Measurements from ENCODE around the gene CLPTM1L.

The CLPTM1L gene

DNA sequence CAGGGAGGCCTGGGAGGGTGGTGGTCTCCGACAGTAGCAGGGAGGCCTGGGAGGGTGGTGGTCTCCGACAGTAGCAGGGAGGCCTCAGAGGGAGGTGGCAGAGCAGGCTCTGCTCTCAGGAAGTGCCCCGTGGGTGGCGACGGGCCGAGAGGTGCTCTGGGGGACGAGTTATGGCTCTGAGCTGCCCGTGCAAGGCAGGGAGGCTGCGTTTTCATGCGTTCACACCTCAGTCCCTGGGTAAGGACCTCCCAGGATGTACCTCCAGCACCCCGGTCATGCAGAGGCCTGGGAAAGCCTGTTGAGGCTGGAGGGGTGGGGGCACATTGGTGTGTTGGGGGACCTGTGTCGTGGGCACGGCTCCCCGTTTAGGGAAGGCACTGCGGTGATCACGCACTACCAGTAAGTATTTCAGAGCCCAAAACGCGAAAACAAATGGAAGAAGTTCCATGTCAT, 37.4 kb upstream of the CLPTM1L start:
- no peak overlapping the region for H2BK12ac ChIP-seq (ENCODE audit: low read length in 2 of 2)
- no peak overlapping the region for H3K27ac ChIP-seq (ENCODE audit: low read length, poor library complexity, severe bottlenecking)
- peaks cover 64 to 78% of the 10 kb centered on the region in 2 experiments for H3K27me3 ChIP-seq (ENCODE audit: control insufficient read depth in 1 of 2, insufficient read depth in 1 of 2, low read length in 2 of 2)
- no peak overlapping the region for H3K18ac ChIP-seq (ENCODE audit: low read depth in 1 of 2, low read length in 2 of 2)
- H2BK5ac ChIP-seq (ENCODE audit: low read depth, low read length, poor library complexity, severe bottlenecking): no peak overlapping the region
- H3K23ac ChIP-seq (ENCODE audit: low read length in 2 of 2): no peak overlapping the region
- H2AFZ ChIP-seq (ENCODE audit: low read depth, low read length): no peak overlapping the region
- WGBS: 87% methylated on average over 18 of the region's 18 CpGs
- H3K79me1 ChIP-seq (replicated peaks; ENCODE audit: low read length, poor library complexity, severe bottlenecking): no peaks in the 10 kb centered on the region
- no peak overlapping the region for H3K4me2 ChIP-seq (ENCODE audit: low read length, poor library complexity, severe bottlenecking)
- no peak for DNase-seq
- no peak overlapping the region for H2BK15ac ChIP-seq (ENCODE audit: low read depth, poor library complexity, severe bottlenecking)
- no peak overlapping the region for H4K91ac ChIP-seq (ENCODE audit: low read length)
- H2BK120ac ChIP-seq (ENCODE audit: low read depth, low read length): no peak overlapping the region
- H3K9ac ChIP-seq (ENCODE audit: low read length): no peak overlapping the region
- peaks cover 20% of the 10 kb centered on the region for H3K4me1 ChIP-seq (ENCODE audit: control insufficient read depth, insufficient read depth, low read depth, low read length)
- H4K8ac ChIP-seq (ENCODE audit: low read length): no peak overlapping the region
- no peak overlapping the region for H3K4ac ChIP-seq (ENCODE audit: low read depth in 1 of 2, low read length in 2 of 2)
- H2AK5ac ChIP-seq (ENCODE audit: low read length, severe bottlenecking): no peak overlapping the region
- peaks cover 4% of the 10 kb centered on the region for H3K9me3 ChIP-seq (ENCODE audit: control insufficient read depth, low read length)
- H3K36me3 ChIP-seq (ENCODE audit: control insufficient read depth in 1 of 2, insufficient read depth in 2 of 2, low read depth in 1 of 2, low read length in 2 of 2): no peaks in the 10 kb centered on the region
- no peak overlapping the region for H3K4me3 ChIP-seq (ENCODE audit: insufficient read depth in 1 of 2, low read depth in 1 of 2, low read length in 2 of 2)
- no peak overlapping the region for H3K14ac ChIP-seq (ENCODE audit: low read length in 2 of 2)

DNA sequence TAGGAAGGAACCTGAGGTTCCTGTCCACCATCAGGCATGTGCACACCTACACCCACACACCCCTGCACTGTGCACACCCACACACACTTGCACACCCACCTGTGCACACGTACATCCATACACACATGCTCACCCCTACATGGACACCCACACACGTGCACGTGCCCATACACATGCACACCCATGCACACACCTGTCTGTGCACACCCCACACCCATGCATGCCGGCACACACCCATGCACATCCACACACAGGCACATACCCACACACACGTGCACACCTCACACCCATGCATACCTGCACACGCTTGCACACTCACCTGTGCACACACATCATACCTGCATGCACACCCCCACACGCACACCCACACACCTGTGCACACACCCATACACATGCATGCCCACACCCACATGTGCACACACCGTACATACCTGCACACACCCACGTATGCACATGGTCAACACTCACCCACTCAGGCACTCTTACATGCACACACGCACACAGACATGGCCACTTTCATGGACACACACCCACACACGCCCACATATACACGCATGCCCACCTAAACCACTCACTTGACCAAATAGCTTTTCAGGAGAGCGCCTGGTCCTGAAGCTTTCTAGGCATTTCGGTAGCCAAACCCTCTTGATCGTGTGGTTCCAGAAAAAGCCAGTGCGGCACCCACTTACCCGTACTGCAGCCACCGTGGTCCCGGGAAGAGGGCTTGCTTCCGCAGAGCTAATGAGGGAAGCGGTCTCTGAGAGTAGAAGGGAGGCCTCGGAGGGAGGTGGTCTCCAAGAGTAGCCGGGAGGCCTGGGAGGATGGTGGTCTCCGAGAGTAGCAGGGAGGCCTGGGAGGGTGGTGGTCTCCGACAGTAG, 36.7 kb upstream of the CLPTM1L start:
- Histone ChIP-seq H3K23ac (ENCODE audit: low read length in 2 of 2) (no peak overlapping the region), H3K27me3 (ENCODE audit: control insufficient read depth in 1 of 2, insufficient read depth in 1 of 2, low read length in 2 of 2) (peaks cover 57 to 78% of the 10 kb centered on the region in 2 experiments), H3K79me1 (replicated peaks; ENCODE audit: low read length, poor library complexity, severe bottlenecking) (no peaks in the 10 kb centered on the region), H3K9ac (ENCODE audit: low read length) (no peak overlapping the region), H4K8ac (ENCODE audit: low read length) (peak overlapping the region; percentile 61), H3K14ac (ENCODE audit: low read length in 2 of 2) (peak overlapping the region in 1 of 2 experiments; percentile 23), H2BK15ac (ENCODE audit: low read depth, poor library complexity, severe bottlenecking) (no peak overlapping the region), H2AFZ (ENCODE audit: low read depth, low read length) (no peak overlapping the region), H3K27ac (ENCODE audit: low read length, poor library complexity, severe bottlenecking) (no peak overlapping the region), H3K4me1 (ENCODE audit: control insufficient read depth, insufficient read depth, low read depth, low read length) (peaks cover 18% of the 10 kb centered on the region), H3K4me2 (ENCODE audit: low read length, poor library complexity, severe bottlenecking) (no peak overlapping the region), H3K18ac (ENCODE audit: low read depth in 1 of 2, low read length in 2 of 2) (peak overlapping the region in 1 of 2 experiments; percentile 11), H2BK120ac (ENCODE audit: low read depth, low read length) (no peak overlapping the region), H2BK12ac (ENCODE audit: low read length in 2 of 2) (no peak overlapping the region), H3K4ac (ENCODE audit: low read depth in 1 of 2, low read length in 2 of 2) (no peak overlapping the region), H3K36me3 (ENCODE audit: control insufficient read depth in 1 of 2, insufficient read depth in 2 of 2, low read depth in 1 of 2, low read length in 2 of 2) (no peaks in the 10 kb centered on the region), H3K4me3 (ENCODE audit: insufficient read depth in 1 of 2, low read depth in 1 of 2, low read length in 2 of 2) (no peak overlapping the region), H2BK5ac (ENCODE audit: low read depth, low read length, poor library complexity, severe bottlenecking) (no peak overlapping the region), H4K91ac (ENCODE audit: low read length) (peak overlapping the region; percentile 14), H2AK5ac (ENCODE audit: low read length, severe bottlenecking) (no peak overlapping the region), H3K9me3 (ENCODE audit: control insufficient read depth, low read length) (peaks cover 4% of the 10 kb centered on the region)
- DNase-seq: no peak
- 87% methylated on average over 25 of the region's 25 CpGs for WGBS

DNA sequence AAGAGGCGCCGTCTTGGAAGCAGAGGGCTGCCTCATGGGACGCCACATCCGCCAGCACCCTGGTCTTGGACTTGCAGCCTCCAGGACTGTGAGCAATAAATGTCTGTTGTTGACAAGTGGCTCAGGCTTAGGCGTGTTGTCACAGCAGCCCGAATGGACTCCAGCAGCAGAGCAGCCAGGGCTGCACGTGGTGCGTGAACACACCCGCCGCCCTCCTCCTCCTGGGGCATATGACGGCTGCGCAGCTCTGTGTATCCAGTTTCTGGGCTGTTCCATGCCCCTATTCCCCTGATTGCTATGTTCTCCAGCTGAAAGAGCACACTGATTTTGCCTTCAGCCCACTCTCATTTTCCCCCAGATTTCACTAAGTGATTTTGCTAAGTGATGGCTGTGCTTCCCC, 36.0 kb upstream of the CLPTM1L start:
- no peak overlapping the region for H2BK120ac ChIP-seq (ENCODE audit: low read depth, low read length)
- H2AK5ac ChIP-seq (ENCODE audit: low read length, severe bottlenecking): no peak overlapping the region
- H3K18ac ChIP-seq (ENCODE audit: low read depth in 1 of 2, low read length in 2 of 2): no peak overlapping the region
- H3K4ac ChIP-seq (ENCODE audit: low read depth in 1 of 2, low read length in 2 of 2): no peak overlapping the region
- H2BK15ac ChIP-seq (ENCODE audit: low read depth, poor library complexity, severe bottlenecking): no peak overlapping the region
- peaks cover 4% of the 10 kb centered on the region for H3K9me3 ChIP-seq (ENCODE audit: control insufficient read depth, low read length)
- peak overlapping the region in 1 of 2 experiments; percentile 59 for H3K4me3 ChIP-seq (ENCODE audit: insufficient read depth in 1 of 2, low read depth in 1 of 2, low read length in 2 of 2)
- H3K23ac ChIP-seq (ENCODE audit: low read length in 2 of 2): no peak overlapping the region
- H3K14ac ChIP-seq (ENCODE audit: low read length in 2 of 2): no peak overlapping the region
- no peak overlapping the region for H4K91ac ChIP-seq (ENCODE audit: low read length)
- no peak overlapping the region for H3K9ac ChIP-seq (ENCODE audit: low read length)
- peaks cover 12% of the 10 kb centered on the region for H3K4me1 ChIP-seq (ENCODE audit: control insufficient read depth, insufficient read depth, low read depth, low read length)
- H3K27ac ChIP-seq (ENCODE audit: low read length, poor library complexity, severe bottlenecking): no peak overlapping the region
- no peak overlapping the region for H4K8ac ChIP-seq (ENCODE audit: low read length)
- WGBS: 83% methylated on average over 12 of the region's 12 CpGs
- H2AFZ ChIP-seq (ENCODE audit: low read depth, low read length): no peak overlapping the region
- no peaks in the 10 kb centered on the region for H3K36me3 ChIP-seq (ENCODE audit: control insufficient read depth in 1 of 2, insufficient read depth in 2 of 2, low read depth in 1 of 2, low read length in 2 of 2)
- peak; percentile 0 for DNase-seq
- no peaks in the 10 kb centered on the region for H3K79me1 ChIP-seq (replicated peaks; ENCODE audit: low read length, poor library complexity, severe bottlenecking)
- H3K27me3 ChIP-seq (ENCODE audit: control insufficient read depth in 1 of 2, insufficient read depth in 1 of 2, low read length in 2 of 2): peaks cover 55 to 78% of the 10 kb centered on the region in 2 experiments
- no peak overlapping the region for H2BK5ac ChIP-seq (ENCODE audit: low read depth, low read length, poor library complexity, severe bottlenecking)
- H3K4me2 ChIP-seq (ENCODE audit: low read length, poor library complexity, severe bottlenecking): no peak overlapping the region
- H2BK12ac ChIP-seq (ENCODE audit: low read length in 2 of 2): no peak overlapping the region

DNA sequence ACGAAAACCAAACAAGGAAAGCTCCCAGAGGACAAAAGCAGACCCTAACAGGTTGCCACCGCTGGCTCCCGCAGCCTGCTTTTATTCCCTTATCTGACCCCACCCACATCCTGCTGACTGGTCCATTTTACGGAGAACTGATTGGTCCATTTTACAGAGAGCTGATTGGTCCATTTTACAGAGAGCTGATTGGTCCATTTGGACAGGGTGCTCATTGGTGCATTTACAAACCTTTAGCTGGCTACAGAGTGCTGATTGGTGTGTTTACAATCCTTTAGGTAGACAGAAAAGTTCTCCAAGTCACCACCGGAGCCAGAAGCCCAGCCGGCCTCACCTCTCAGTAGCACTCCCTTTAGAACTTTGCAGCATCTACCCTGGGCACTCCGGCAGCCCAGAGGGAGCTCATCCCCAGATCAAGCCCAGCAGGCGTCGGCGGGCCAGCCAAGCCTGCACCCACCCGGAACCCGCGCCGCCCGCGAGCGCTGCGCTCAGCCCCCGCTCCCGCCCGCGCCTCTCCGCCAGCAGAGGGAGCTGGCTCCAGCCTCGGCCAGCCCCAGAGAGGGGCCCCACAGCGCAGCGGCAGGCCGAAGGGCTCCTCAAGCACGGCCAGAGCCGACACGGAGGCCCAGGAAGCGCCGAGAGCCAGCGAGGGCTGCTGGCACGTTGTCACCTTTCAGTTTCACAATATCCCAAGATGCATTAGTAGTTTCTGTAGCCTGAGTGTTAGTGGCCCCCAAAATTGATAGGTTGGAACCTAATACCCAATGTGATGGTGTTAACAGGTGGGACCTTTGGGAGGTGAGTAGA, 35.3 kb upstream of the CLPTM1L start:
- Histone ChIP-seq H3K9ac (ENCODE audit: low read length) (no peak overlapping the region), H3K9me3 (ENCODE audit: control insufficient read depth, low read length) (peaks cover 4% of the 10 kb centered on the region), H2AFZ (ENCODE audit: low read depth, low read length) (no peak overlapping the region), H3K27ac (ENCODE audit: low read length, poor library complexity, severe bottlenecking) (no peak overlapping the region), H3K4me2 (ENCODE audit: low read length, poor library complexity, severe bottlenecking) (peak overlapping the region; percentile 31), H2BK120ac (ENCODE audit: low read depth, low read length) (no peak overlapping the region), H3K4me3 (ENCODE audit: insufficient read depth in 1 of 2, low read depth in 1 of 2, low read length in 2 of 2) (peak overlapping the region in 1 of 2 experiments; percentile 59), H3K4ac (ENCODE audit: low read depth in 1 of 2, low read length in 2 of 2) (no peak overlapping the region), H2BK15ac (ENCODE audit: low read depth, poor library complexity, severe bottlenecking) (no peak overlapping the region), H3K23ac (ENCODE audit: low read length in 2 of 2) (no peak overlapping the region), H3K79me1 (replicated peaks; ENCODE audit: low read length, poor library complexity, severe bottlenecking) (no peaks in the 10 kb centered on the region), H2BK12ac (ENCODE audit: low read length in 2 of 2) (no peak overlapping the region), H3K36me3 (ENCODE audit: control insufficient read depth in 1 of 2, insufficient read depth in 2 of 2, low read depth in 1 of 2, low read length in 2 of 2) (no peaks in the 10 kb centered on the region), H3K14ac (ENCODE audit: low read length in 2 of 2) (no peak overlapping the region), H2AK5ac (ENCODE audit: low read length, severe bottlenecking) (no peak overlapping the region), H3K18ac (ENCODE audit: low read depth in 1 of 2, low read length in 2 of 2) (no peak overlapping the region), H2BK5ac (ENCODE audit: low read depth, low read length, poor library complexity, severe bottlenecking) (no peak overlapping the region), H4K8ac (ENCODE audit: low read length) (no peak overlapping the region), H3K27me3 (ENCODE audit: control insufficient read depth in 1 of 2, insufficient read depth in 1 of 2, low read length in 2 of 2) (peaks cover 59 to 80% of the 10 kb centered on the region in 2 experiments), H4K91ac (ENCODE audit: low read length) (no peak overlapping the region), H3K4me1 (ENCODE audit: control insufficient read depth, insufficient read depth, low read depth, low read length) (peaks cover 5% of the 10 kb centered on the region)
- WGBS: 30% methylated on average over 33 of the region's 34 CpGs
- DNase-seq: peak; percentile 29

Measured in mesenchymal stem cell (in vitro differentiated cells and primary cell).